Prostate gland (tissue), 2 donors: Measurements from ENCODE around the gene C2orf69. TPM values are rescaled to one million over a fixed set of nuclear protein-coding genes. Genes with fewer than 3 reads are reported as not detected.

Source experiments
- DNase-seq: peaks from one replicate; pipeline ENCODE4 v3.0.0-alpha.2; 2019; ENCODE audit warnings: low spot score
- H3K27ac ChIP-seq, 2 donors: fragments of 200-600 bp; sonication (generic); 2 replicates each; pipeline ENCODE4 v1.5.1; 2017 to 2019
- H3K27me3 ChIP-seq: fragments of 200-600 bp; sonication (generic); replicated peaks from 2 replicates; pipeline ENCODE4 v1.5.1; 2019; ENCODE audit not compliant: insufficient read depth
- H3K36me3 ChIP-seq, 2 donors: fragments of 200-600 bp; sonication (generic); 1 replicate in 1 of 2; 2 replicates in 1 of 2; pipeline versions ENCODE4 v1.5.1 to v1.8.1; 2017 to 2019
- H3K4me1 ChIP-seq: fragments of 200-600 bp; sonication (generic); replicated peaks from 2 replicates; pipeline ENCODE4 v1.5.1; 2019
- H3K4me3 ChIP-seq, 2 donors: fragments of 200-600 bp; sonication (generic); 2 replicates each; pipeline ENCODE4 v1.5.1; 2017 to 2019
- H3K9me3 ChIP-seq: fragments of 200-600 bp; sonication (generic); 2 replicates; pipeline ENCODE4 v1.5.1; 2017
- POLR2A ChIP-seq: fragments of 450-650 bp; IDR thresholded peaks from one replicate; pipeline ENCODE4 v1.6.1; 2016; ENCODE audit warnings: antibody characterized with exemption, mild to moderate bottlenecking
- POLR2AphosphoS5 ChIP-seq: sonication (generic); formaldehyde crosslinking; IDR thresholded peaks from one replicate; pipeline ENCODE4 v1.6.1; 2017; ENCODE audit warnings: antibody characterized with exemption
- WGBS: methylation state at CpG from one replicate; pipeline ENCODE4 v1.1.5; 2018; 5-methylcytosine and 5-hydroxymethylcytosine counted together
- intact Hi-C: fragments of 100-400 bp; cut with DNase I; formaldehyde crosslinking; loops from one replicate; pipeline ENCODE4 v1.14.2; 2022
- total RNA-seq, 2 donors: library from RNA; depleted of rRNA; stranded (reverse); fragments of >200 nt; gene quantifications; one replicate each; pipeline ENCODE4 v1.1.0, GENCODE V29; 2016
- TF ChIP-seq, protein P1 (sequence below), 4 experiments: fragments of 200-600 bp in 2 of 4; fragments of 450-650 bp in 2 of 4; sonication (generic) in 2 of 4; IDR thresholded peaks; 1 replicate in 3 of 4; 2 replicates in 1 of 4; pipeline ENCODE4 v1.5.1; 2016 to 2019; ENCODE audit warnings: antibody characterized with exemption in 4 of 4, mild to moderate bottlenecking in 2 of 4, moderate library complexity in 2 of 4

C2orf69 gene
- total RNA-seq, 2 donors from 2014 or later: 9.5 to 12.8 TPM

DNA sequence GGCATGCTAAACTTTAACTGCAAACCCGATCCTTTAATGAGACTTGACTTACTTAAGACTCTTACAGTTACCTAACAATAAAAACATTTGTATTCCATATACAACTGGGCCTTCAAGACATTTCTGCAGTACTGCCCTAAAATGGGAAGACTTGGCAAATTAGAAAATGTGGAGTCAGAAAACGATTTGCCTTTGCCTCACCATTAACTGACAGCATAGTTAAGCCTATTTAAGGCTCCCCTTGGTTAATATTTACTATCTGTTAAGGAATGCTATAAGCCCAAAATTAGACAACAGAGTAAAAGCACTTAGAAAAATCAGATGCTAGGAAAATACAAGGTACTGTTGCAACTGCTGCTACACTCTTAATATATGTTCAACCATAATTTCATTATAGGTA lies 25.5 kb downstream of the C2orf69 start:
- TF ChIP-seq POLR2AphosphoS5 (no peak), POLR2A (no peak)
- TF ChIP-seq, protein P1, sequence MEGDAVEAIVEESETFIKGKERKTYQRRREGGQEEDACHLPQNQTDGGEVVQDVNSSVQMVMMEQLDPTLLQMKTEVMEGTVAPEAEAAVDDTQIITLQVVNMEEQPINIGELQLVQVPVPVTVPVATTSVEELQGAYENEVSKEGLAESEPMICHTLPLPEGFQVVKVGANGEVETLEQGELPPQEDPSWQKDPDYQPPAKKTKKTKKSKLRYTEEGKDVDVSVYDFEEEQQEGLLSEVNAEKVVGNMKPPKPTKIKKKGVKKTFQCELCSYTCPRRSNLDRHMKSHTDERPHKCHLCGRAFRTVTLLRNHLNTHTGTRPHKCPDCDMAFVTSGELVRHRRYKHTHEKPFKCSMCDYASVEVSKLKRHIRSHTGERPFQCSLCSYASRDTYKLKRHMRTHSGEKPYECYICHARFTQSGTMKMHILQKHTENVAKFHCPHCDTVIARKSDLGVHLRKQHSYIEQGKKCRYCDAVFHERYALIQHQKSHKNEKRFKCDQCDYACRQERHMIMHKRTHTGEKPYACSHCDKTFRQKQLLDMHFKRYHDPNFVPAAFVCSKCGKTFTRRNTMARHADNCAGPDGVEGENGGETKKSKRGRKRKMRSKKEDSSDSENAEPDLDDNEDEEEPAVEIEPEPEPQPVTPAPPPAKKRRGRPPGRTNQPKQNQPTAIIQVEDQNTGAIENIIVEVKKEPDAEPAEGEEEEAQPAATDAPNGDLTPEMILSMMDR (IDR thresholded peaks at IDR 0.05): no peak
- Histone ChIP-seq H3K27ac (no peak overlapping the region), H3K4me1 (no peaks in the 10 kb centered on the region), H3K4me3 (no peak overlapping the region), H3K36me3 (no peaks in the 10 kb centered on the region), H3K9me3 (no peaks in the 10 kb centered on the region), H3K27me3 (no peaks in the 10 kb centered on the region)
- DNase-seq: no peak
- 73% methylated on average over 2 of the region's 2 CpGs for WGBS
- intact Hi-C loops: no loop called here

DNA sequence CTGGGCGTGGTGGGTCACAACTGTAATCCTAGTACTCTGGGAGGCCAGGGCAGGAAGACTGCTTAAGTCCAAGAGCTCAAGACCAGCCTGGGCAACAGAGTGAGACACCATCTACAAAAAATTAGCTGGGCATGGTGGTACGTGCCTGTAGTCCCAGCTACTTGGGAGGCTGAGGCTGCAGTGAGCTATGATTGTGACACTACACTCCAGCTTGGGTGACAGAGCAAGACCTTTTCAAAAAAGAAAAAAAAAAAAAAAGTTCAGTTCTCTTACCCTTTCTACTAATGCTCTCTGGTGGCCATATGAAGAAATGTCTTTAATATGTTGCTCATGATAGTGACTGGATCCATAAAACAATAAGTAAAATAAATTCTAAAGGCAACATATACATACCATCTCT lies 29.3 kb downstream of the C2orf69 start:
- H3K4me1 ChIP-seq: no peaks in the 10 kb centered on the region
- no peak for DNase-seq
- WGBS: 87% methylated on average over 2 of the region's 2 CpGs
- no peaks in the 10 kb centered on the region for H3K36me3 ChIP-seq
- no peaks in the 10 kb centered on the region for H3K27me3 ChIP-seq
- no peak overlapping the region for H3K4me3 ChIP-seq
- intact Hi-C loops: no loop called here
- H3K27ac ChIP-seq: no peak overlapping the region
- no peaks in the 10 kb centered on the region for H3K9me3 ChIP-seq
- TF ChIP-seq, protein P1 (IDR thresholded peaks at IDR 0.05): no peak
- TF ChIP-seq POLR2A: no peak

DNA sequence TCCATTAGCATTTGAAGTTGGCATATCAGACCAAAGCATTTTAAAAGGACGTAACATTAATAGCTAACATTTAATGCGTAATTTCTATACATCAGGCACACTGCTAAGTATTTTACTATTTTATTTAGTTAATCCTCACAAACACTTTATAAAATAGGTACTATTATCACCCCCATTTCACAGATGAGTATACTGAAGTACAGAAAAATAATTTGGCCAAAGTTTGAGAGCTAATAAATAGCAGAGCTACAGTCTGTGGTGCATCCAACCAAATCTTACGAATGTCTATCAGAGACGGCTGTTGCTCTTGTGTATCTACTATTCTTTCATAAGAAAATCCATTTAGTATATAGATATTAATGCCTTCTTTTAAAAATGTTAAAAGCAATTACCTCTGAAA lies 32.3 kb downstream of the C2orf69 start:
- H3K9me3 ChIP-seq: no peaks in the 10 kb centered on the region
- intact Hi-C loops: no loop called here
- no peak overlapping the region for H3K27ac ChIP-seq
- WGBS: 92% methylated on average over 4 of the region's 4 CpGs
- no peak for DNase-seq
- H3K4me1 ChIP-seq: no peaks in the 10 kb centered on the region
- no peaks in the 10 kb centered on the region for H3K27me3 ChIP-seq
- no peak overlapping the region for H3K4me3 ChIP-seq
- peaks cover 0 to 6% of the 10 kb centered on the region in 2 donors for H3K36me3 ChIP-seq
- TF ChIP-seq, protein P1 (IDR thresholded peaks at IDR 0.05): no peak
- TF ChIP-seq POLR2AphosphoS5: no peak
- TF ChIP-seq POLR2A: no peak

DNA sequence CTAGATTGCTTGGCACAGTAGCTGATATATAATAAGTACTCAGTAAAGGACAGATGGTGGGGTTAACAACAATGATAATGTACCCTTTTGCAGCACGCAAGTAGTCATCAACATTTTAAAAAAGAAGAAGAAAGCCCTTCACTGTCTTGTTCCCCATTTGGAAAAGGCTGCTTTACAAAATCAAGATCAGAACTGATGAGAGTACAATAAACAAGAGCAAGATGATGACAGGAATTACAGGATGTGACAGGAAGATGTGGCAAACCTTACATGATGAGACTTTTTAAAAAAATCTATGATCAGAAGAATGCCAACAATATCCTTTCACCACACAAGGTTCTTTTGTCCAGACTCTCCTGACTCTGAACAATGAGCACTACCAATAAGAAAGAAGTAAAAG lies 35.1 kb downstream of the C2orf69 start:
- 89% methylated on average over 1 of the region's 1 CpG for WGBS
- Histone ChIP-seq H3K9me3 (no peaks in the 10 kb centered on the region), H3K4me1 (no peaks in the 10 kb centered on the region), H3K27me3 (no peaks in the 10 kb centered on the region), H3K27ac (no peak overlapping the region), H3K36me3 (peaks cover 0 to 6% of the 10 kb centered on the region in 2 donors), H3K4me3 (no peak overlapping the region)
- TF ChIP-seq POLR2A (no peak), POLR2AphosphoS5 (no peak)
- TF ChIP-seq, protein P1 (IDR thresholded peaks at IDR 0.05): no peak
- intact Hi-C loops: no loop called here
- no peak for DNase-seq

DNA sequence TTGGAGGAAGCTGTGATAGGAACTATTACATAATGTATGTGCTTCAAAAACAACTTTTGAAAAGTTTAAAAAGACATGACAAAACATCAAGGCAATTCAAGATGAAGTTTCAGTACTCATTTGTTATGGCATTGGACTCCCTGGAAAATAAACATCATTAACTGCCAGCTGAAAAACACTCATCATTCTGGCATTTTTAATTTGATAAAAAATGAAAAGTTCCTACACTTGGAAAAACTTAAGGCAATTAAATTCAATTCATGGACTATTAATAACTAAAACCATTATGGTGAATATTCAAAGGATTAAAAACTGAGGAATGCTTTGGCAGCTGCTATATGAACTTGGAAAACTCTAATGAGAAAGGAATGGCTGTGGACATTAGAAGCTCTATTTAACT lies 35.7 kb downstream of the C2orf69 start:
- no peak for DNase-seq
- Histone ChIP-seq H3K4me1 (no peaks in the 10 kb centered on the region), H3K9me3 (no peaks in the 10 kb centered on the region), H3K4me3 (no peak overlapping the region), H3K27me3 (no peaks in the 10 kb centered on the region), H3K36me3 (peaks cover 0 to 6% of the 10 kb centered on the region in 2 donors), H3K27ac (no peak overlapping the region)
- intact Hi-C loops: no loop called here
- TF ChIP-seq, protein P1 (IDR thresholded peaks at IDR 0.05): no peak
- TF ChIP-seq POLR2A (no peak), POLR2AphosphoS5 (no peak)
